H9 (cell line): ENCODE results near the gene IGSF11. TPM values are rescaled to one million over a fixed set of nuclear protein-coding genes. Genes with fewer than 3 reads are reported as not detected.
A peak's percentile ranks its signal among the peaks of the same experiment; 100 is the strongest.

ENCODE experiments used
- DNase-seq: peaks from one replicate; pipeline ENCODE4 v3.0.0-alpha.2; 2017
- H2AFZ ChIP-seq: one replicate; pipeline ENCODE4 v1.6.1; 2013; ENCODE audit warnings: mild to moderate bottlenecking, low read length, control low read depth, moderate library complexity
- H2AK5ac ChIP-seq: 2 replicates; pipeline ENCODE4 v1.6.1; 2013; ENCODE audit warnings: low read length, control low read depth, mixed read lengths; ENCODE audit not compliant: insufficient read length
- H2BK120ac ChIP-seq: one replicate; pipeline ENCODE4 v1.6.1; 2013; ENCODE audit warnings: low read depth, mild to moderate bottlenecking, low read length, control low read depth, inconsistent platforms; ENCODE audit not compliant: poor library complexity, severe bottlenecking
- H2BK12ac ChIP-seq: 2 replicates; pipeline ENCODE4 v1.6.1; 2013; ENCODE audit warnings: low read length, control low read depth, mixed read lengths, low read depth; ENCODE audit not compliant: insufficient read length
- H2BK15ac ChIP-seq: 2 replicates; pipeline ENCODE4 v1.6.1; 2013; ENCODE audit warnings: low read depth, low read length, control low read depth
- H2BK20ac ChIP-seq: one replicate; pipeline ENCODE4 v1.6.1; 2013; ENCODE audit warnings: low read depth, mild to moderate bottlenecking, low read length, control low read depth, inconsistent platforms; ENCODE audit not compliant: poor library complexity, severe bottlenecking
- H2BK5ac ChIP-seq: 2 replicates; pipeline ENCODE4 v1.6.1; 2013; ENCODE audit warnings: low read length, control low read depth, mixed read lengths; ENCODE audit not compliant: insufficient read length
- H3K14ac ChIP-seq: 2 replicates; pipeline ENCODE4 v1.6.1; 2013; ENCODE audit warnings: low read length, control low read depth; ENCODE audit not compliant: insufficient read depth
- H3K18ac ChIP-seq: 2 replicates; pipeline ENCODE4 v1.6.1; 2013; ENCODE audit warnings: low read depth, mild to moderate bottlenecking, mixed read lengths, low read length, control low read depth; ENCODE audit not compliant: insufficient read length
- H3K23ac ChIP-seq: 2 replicates; pipeline ENCODE4 v1.6.1; 2013; ENCODE audit warnings: low read length, control low read depth, mixed read lengths, low read depth; ENCODE audit not compliant: insufficient read length
- H3K23me2 ChIP-seq: 2 replicates; pipeline ENCODE4 v1.6.1; 2013; ENCODE audit warnings: low read depth, mild to moderate bottlenecking, mixed read lengths, low read length, control low read depth; ENCODE audit not compliant: insufficient read length, poor library complexity, severe bottlenecking
- H3K27ac ChIP-seq: 2 replicates; pipeline ENCODE4 v1.5.1; 2013; ENCODE audit warnings: low read length, control low read depth, mixed read lengths, low read depth; ENCODE audit not compliant: insufficient read length
- H3K27me3 ChIP-seq: 2 replicates; pipeline ENCODE4 v1.6.1; 2013; ENCODE audit warnings: low read length, control low read depth, inconsistent platforms; ENCODE audit not compliant: insufficient read depth
- H3K4ac ChIP-seq: 2 replicates; pipeline ENCODE4 v1.6.1; 2013; ENCODE audit warnings: low read depth, mild to moderate bottlenecking, control low read depth, inconsistent platforms, low read length, moderate library complexity
- H3K4me1 ChIP-seq: 2 replicates; pipeline ENCODE4 v1.6.1; 2013; ENCODE audit warnings: low read length, control low read depth, inconsistent platforms; ENCODE audit not compliant: insufficient read depth
- H3K4me2 ChIP-seq: 2 replicates; pipeline ENCODE4 v1.6.1; 2013; ENCODE audit warnings: low read length, control low read depth, mixed read lengths; ENCODE audit not compliant: insufficient read length, insufficient read depth
- H3K56ac ChIP-seq: 2 replicates; pipeline ENCODE4 v1.6.1; 2013; ENCODE audit warnings: low read depth, mild to moderate bottlenecking, mixed read lengths, low read length, control low read depth; ENCODE audit not compliant: insufficient read length
- H3K79me1 ChIP-seq: 2 replicates; pipeline ENCODE4 v1.6.1; 2013; ENCODE audit warnings: low read depth, mild to moderate bottlenecking, moderate library complexity, low read length, control low read depth, inconsistent platforms; ENCODE audit not compliant: insufficient read depth, poor library complexity, severe bottlenecking
- H3K79me2 ChIP-seq: 2 replicates; pipeline ENCODE4 v1.6.1; 2013; ENCODE audit warnings: low read length, control low read depth, inconsistent platforms; ENCODE audit not compliant: insufficient read depth
- H3K9ac ChIP-seq: 2 replicates; pipeline ENCODE4 v1.6.1; 2013; ENCODE audit warnings: low read length, control low read depth, mixed read lengths; ENCODE audit not compliant: insufficient read length; ENCODE audit errors: extremely low read depth
- H3K9me3 ChIP-seq: one replicate; pipeline ENCODE4 v1.6.1; 2013; ENCODE audit warnings: low read depth, low read length, inconsistent platforms; ENCODE audit not compliant: control insufficient read depth
- H3T11ph ChIP-seq: one replicate; pipeline ENCODE4 v1.6.1; 2013; ENCODE audit warnings: mild to moderate bottlenecking, low read length, control low read depth, inconsistent platforms
- H4K20me1 ChIP-seq: one replicate; pipeline ENCODE4 v1.6.1; 2013; ENCODE audit not compliant: control insufficient read depth, insufficient read length, insufficient read depth
- H4K5ac ChIP-seq: 2 replicates; pipeline ENCODE4 v1.6.1; 2013; ENCODE audit warnings: low read depth, mild to moderate bottlenecking, mixed read lengths, low read length, control low read depth; ENCODE audit not compliant: insufficient read length
- H4K8ac ChIP-seq: replicated peaks from 2 replicates; pipeline ENCODE4 v1.6.1; 2013; ENCODE audit warnings: low read length, control low read depth, mixed read lengths, low read depth; ENCODE audit not compliant: insufficient read length
- H4K91ac ChIP-seq: 2 replicates; pipeline ENCODE4 v1.6.1; 2013; ENCODE audit warnings: low read depth, mild to moderate bottlenecking, moderate library complexity, mixed read lengths, low read length, control low read depth; ENCODE audit not compliant: insufficient read length
- H3K27ac Mint-ChIP-seq, 3 experiments: 2 replicates in 2 of 3; 3 replicates in 1 of 3; pipeline ENCODE4 v1.8.0; 2020 to 2021; ENCODE audit warnings: mixed read lengths in 3 of 3, mild to moderate bottlenecking in 1 of 3, moderate library complexity in 1 of 3
- H3K27me3 Mint-ChIP-seq: 2 replicates; pipeline ENCODE4 v1.8.0; 2021; ENCODE audit warnings: low read depth, mild to moderate bottlenecking, moderate library complexity, mixed read lengths
- H3K36me3 Mint-ChIP-seq, 3 experiments: 2 replicates in 2 of 3; 3 replicates in 1 of 3; pipeline ENCODE4 v1.8.0; 2020 to 2021; ENCODE audit warnings: low read depth in 3 of 3, mixed read lengths in 3 of 3; ENCODE audit not compliant: insufficient read depth in 1 of 3
- H3K4me1 Mint-ChIP-seq, 2 experiments: 2 replicates each; pipeline ENCODE4 v1.8.0; 2020; ENCODE audit warnings: mixed read lengths in 2 of 2
- H3K4me3 Mint-ChIP-seq, 2 experiments: 2 replicates in 1 of 2; 3 replicates in 1 of 2; pipeline ENCODE4 v1.8.0; 2020 to 2021; ENCODE audit warnings: mild to moderate bottlenecking in 2 of 2, mixed read lengths in 2 of 2, moderate library complexity in 1 of 2
- H3K9me3 Mint-ChIP-seq, 2 experiments: 2 replicates in 1 of 2; 3 replicates in 1 of 2; pipeline ENCODE4 v1.8.0; 2020; ENCODE audit warnings: mild to moderate bottlenecking in 2 of 2, mixed read lengths in 2 of 2, moderate library complexity in 1 of 2
- CTCF ChIP-seq: fragments of 200-600 bp; sonication (generic); conservative IDR thresholded peaks from 3 replicates; pipeline ENCODE4 v1.8.0; 2021; ENCODE audit warnings: antibody characterized with exemption, mild to moderate bottlenecking
- WGBS: extraction: QIAGEN DNeasy Blood & Tissue Kit; methylation state at CpG from one replicate; pipeline ENCODE4 v1.1.7; 2013; ENCODE audit warnings: missing lambda C conversion rate, low lambda C conversion rate, mixed read lengths; ENCODE audit not compliant: insufficient read length; ENCODE audit errors: extremely low coverage; 5-methylcytosine and 5-hydroxymethylcytosine counted together
- total RNA-seq: library from RNA; stranded (reverse); gene quantifications from 2 replicates; pipeline ENCODE4 v1.2.1, GENCODE V29; 2021

The IGSF11 gene
- total RNA-seq, 1 experiment from 2014 or later = 1.6 TPM

- Histone ChIP-seq H2BK12ac (no peak overlapping the region), H4K91ac (no peak overlapping the region), H3K9ac (no peak overlapping the region), H3K4me2 (peak overlapping the region; percentile 40), H2BK20ac (no peak overlapping the region), H3K27me3 (no peaks in the 10 kb centered on the region; the same call in 1 of the 2 replicates), H3K23ac (no peak overlapping the region), H4K5ac (no peak overlapping the region), H3K56ac (no peak overlapping the region), H2BK5ac (no peak overlapping the region), H3K79me2 (no peaks in the 10 kb centered on the region), H3K9me3 (no peaks in the 10 kb centered on the region), H2AK5ac (no peak overlapping the region), H3K4me1 (no peaks in the 10 kb centered on the region), H3K4ac (no peak overlapping the region), H3K23me2 (peaks cover 10% of the 10 kb centered on the region), H4K8ac (no peak overlapping the region), H3K27ac (no peak overlapping the region), H3T11ph (no peak overlapping the region), H2BK120ac (no peak overlapping the region), H2AFZ (no peak overlapping the region), H3K18ac (no peak overlapping the region), H4K20me1 (no peaks in the 10 kb centered on the region), H3K14ac (no peak overlapping the region), H2BK15ac (no peak overlapping the region), H3K79me1 (no peaks in the 10 kb centered on the region)
- H3K27ac Mint-ChIP-seq = no peak overlapping the region; a peak in 1 of 7 replicates
- peaks cover 19 to 20% of the 10 kb centered on the region in 2 experiments for H3K4me1 Mint-ChIP-seq
- no peak for TF ChIP-seq CTCF
- H3K36me3 Mint-ChIP-seq = no peaks in the 10 kb centered on the region
- H3K4me3 Mint-ChIP-seq = peak overlapping the region; percentile 86 to 91
- H3K9me3 Mint-ChIP-seq = no peaks in the 10 kb centered on the region
- no CpG with 5 or more reads among the region's 14 CpGs for WGBS
- DNase-seq = no peak
- H3K27me3 Mint-ChIP-seq = peaks cover 31% of the 10 kb centered on the region
These were observed 1.0 kb downstream of the IGSF11 start for GRCh38 chr3:119033393-119034255.
